Karpas-422 (cell line): ENCODE measurements around the gene ARMH4. TPM values are rescaled to one million over a fixed set of nuclear protein-coding genes. Genes with fewer than 3 reads are reported as not detected.

Source experiments
- DNase-seq: peaks from one replicate; pipeline ENCODE4 v3.0.0-alpha.2; 2015
- H2AFZ ChIP-seq: fragments of 200-600 bp; sonication (generic); 2 replicates; pipeline ENCODE4 v1.6.1; 2014; ENCODE audit warnings: antibody characterized with exemption, low read length, mixed read lengths
- H3K27ac ChIP-seq: fragments of 200-600 bp; sonication (generic); 2 replicates; pipeline ENCODE4 v1.5.1; 2014; ENCODE audit warnings: mild to moderate bottlenecking, low read length, moderate library complexity
- H3K27me3 ChIP-seq: fragments of 200-600 bp; sonication (generic); 2 replicates; pipeline ENCODE4 v1.6.1; 2014; ENCODE audit warnings: low read length, mixed read lengths
- H3K36me3 ChIP-seq: fragments of 200-600 bp; sonication (generic); 2 replicates; pipeline ENCODE4 v1.6.1; 2014; ENCODE audit warnings: low read length, mixed read lengths; ENCODE audit not compliant: insufficient read depth
- H3K4me1 ChIP-seq: fragments of 200-600 bp; sonication (generic); 2 replicates; pipeline ENCODE4 v1.6.1; 2014; ENCODE audit warnings: mild to moderate bottlenecking, low read length, mixed read lengths
- H3K4me2 ChIP-seq: fragments of 200-600 bp; sonication (generic); 2 replicates; pipeline ENCODE4 v1.6.1; 2014; ENCODE audit warnings: low read length, low read depth, mild to moderate bottlenecking; ENCODE audit not compliant: poor library complexity, severe bottlenecking
- H3K4me3 ChIP-seq: fragments of 200-600 bp; sonication (generic); 2 replicates; pipeline ENCODE4 v1.5.1; 2014; ENCODE audit warnings: mild to moderate bottlenecking, antibody characterized with exemption, low read length, mixed read lengths
- H3K79me2 ChIP-seq: fragments of 200-600 bp; sonication (generic); 2 replicates; pipeline ENCODE4 v1.6.1; 2014; ENCODE audit warnings: mild to moderate bottlenecking, low read length, mixed read lengths
- H3K9ac ChIP-seq: fragments of 200-600 bp; sonication (generic); 2 replicates; pipeline ENCODE4 v1.6.0; 2014; ENCODE audit warnings: low read length
- H3K9me2 ChIP-seq: fragments of 200-600 bp; sonication (generic), shearing (Covaris generic); replicated peaks from 2 replicates; pipeline ENCODE4 v1.6.0; 2014; ENCODE audit warnings: mild to moderate bottlenecking, low read length, moderate library complexity; ENCODE audit not compliant: insufficient read depth
- H3K9me3 ChIP-seq: fragments of 300-700, 200-600 bp; sonication (generic); 2 replicates; pipeline ENCODE4 v1.6.1; 2014; ENCODE audit warnings: low read length, mixed read lengths
- H4K20me1 ChIP-seq: fragments of 200-600 bp; sonication (generic); 2 replicates; pipeline ENCODE4 v1.6.1; 2014; ENCODE audit warnings: mild to moderate bottlenecking, antibody characterized with exemption, low read length, low read depth; ENCODE audit not compliant: insufficient read depth
- total RNA-seq: library from RNA; depleted of rRNA; stranded (reverse); fragments of >200 nt; shearing (Covaris generic); gene quantifications from 2 replicates; pipeline ENCODE4 v1.2.3, GENCODE V29; 2014; ENCODE audit warnings: low replicate concordance

ARMH4 gene
- total RNA-seq, 1 experiment from 2014 or later: 0.75 TPM

GRCh38 chr14:58068306-58068705, 83.7 kb downstream of the ARMH4 start:
- no peaks in the 10 kb centered on the region for H3K79me2 ChIP-seq
- H3K27ac ChIP-seq: no peak overlapping the region
- no peak for DNase-seq
- no peak overlapping the region for H3K9ac ChIP-seq
- H3K9me2 ChIP-seq: no peaks in the 10 kb centered on the region
- no peaks in the 10 kb centered on the region for H3K9me3 ChIP-seq
- no peaks in the 10 kb centered on the region for H4K20me1 ChIP-seq
- H3K4me3 ChIP-seq: no peak overlapping the region
- H3K4me2 ChIP-seq: no peak overlapping the region
- H3K27me3 ChIP-seq: no peaks in the 10 kb centered on the region
- no peaks in the 10 kb centered on the region for H3K4me1 ChIP-seq
- H3K36me3 ChIP-seq: no peaks in the 10 kb centered on the region
- no peak overlapping the region for H2AFZ ChIP-seq

GRCh38 chr14:58066115-58066514, 85.9 kb downstream of the ARMH4 start:
- no peak for DNase-seq
- Histone ChIP-seq H3K27ac (no peak overlapping the region), H3K4me3 (no peak overlapping the region), H3K4me2 (no peak overlapping the region), H3K9ac (no peak overlapping the region), H3K36me3 (no peaks in the 10 kb centered on the region), H2AFZ (no peak overlapping the region), H4K20me1 (no peaks in the 10 kb centered on the region), H3K27me3 (no peaks in the 10 kb centered on the region), H3K4me1 (no peaks in the 10 kb centered on the region), H3K9me2 (no peaks in the 10 kb centered on the region), H3K79me2 (no peaks in the 10 kb centered on the region), H3K9me3 (no peaks in the 10 kb centered on the region)

GRCh38 chr14:58061581-58061980, 90.4 kb downstream of the ARMH4 start:
- Histone ChIP-seq H2AFZ (no peak overlapping the region), H3K79me2 (no peaks in the 10 kb centered on the region), H4K20me1 (no peaks in the 10 kb centered on the region), H3K9me2 (no peaks in the 10 kb centered on the region), H3K27me3 (no peaks in the 10 kb centered on the region), H3K4me1 (no peaks in the 10 kb centered on the region), H3K36me3 (no peaks in the 10 kb centered on the region), H3K9ac (no peak overlapping the region), H3K27ac (no peak overlapping the region), H3K9me3 (no peaks in the 10 kb centered on the region), H3K4me2 (no peak overlapping the region), H3K4me3 (no peak overlapping the region)
- DNase-seq: no peak

GRCh38 chr14:58060898-58061297, 91.1 kb downstream of the ARMH4 start:
- no peaks in the 10 kb centered on the region for H3K9me2 ChIP-seq
- no peaks in the 10 kb centered on the region for H3K4me1 ChIP-seq
- no peak overlapping the region for H3K4me2 ChIP-seq
- DNase-seq: no peak
- H2AFZ ChIP-seq: no peak overlapping the region
- no peaks in the 10 kb centered on the region for H3K36me3 ChIP-seq
- no peaks in the 10 kb centered on the region for H3K79me2 ChIP-seq
- no peaks in the 10 kb centered on the region for H4K20me1 ChIP-seq
- H3K9ac ChIP-seq: no peak overlapping the region
- H3K9me3 ChIP-seq: no peaks in the 10 kb centered on the region
- no peaks in the 10 kb centered on the region for H3K27me3 ChIP-seq
- no peak overlapping the region for H3K4me3 ChIP-seq
- H3K27ac ChIP-seq: no peak overlapping the region

GRCh38 chr14:58060077-58060476, 91.9 kb downstream of the ARMH4 start:
- no peaks in the 10 kb centered on the region for H3K27me3 ChIP-seq
- no peaks in the 10 kb centered on the region for H3K9me2 ChIP-seq

GRCh38 chr14:58059126-58059525, 92.9 kb downstream of the ARMH4 start:
- Histone ChIP-seq H3K9me2 (no peaks in the 10 kb centered on the region), H4K20me1 (no peaks in the 10 kb centered on the region)

More at GRCh38 chr14:58060077-58060476, 91.9 kb downstream of the ARMH4 start:
- H3K79me2 ChIP-seq: no peaks in the 10 kb centered on the region
- H3K9ac ChIP-seq: no peak overlapping the region
- H4K20me1 ChIP-seq: no peaks in the 10 kb centered on the region
- H3K9me3 ChIP-seq: no peaks in the 10 kb centered on the region
- no peak overlapping the region for H3K27ac ChIP-seq
- H3K36me3 ChIP-seq: no peaks in the 10 kb centered on the region
- no peak overlapping the region for H3K4me2 ChIP-seq
- H3K4me3 ChIP-seq: no peak overlapping the region
- DNase-seq: no peak
- no peaks in the 10 kb centered on the region for H3K4me1 ChIP-seq
- H2AFZ ChIP-seq: no peak overlapping the region

GRCh38 chr14:58055497-58056010, 96.5 kb downstream of the ARMH4 start:
- Histone ChIP-seq H3K27me3 (no peaks in the 10 kb centered on the region), H3K4me1 (no peaks in the 10 kb centered on the region), H3K27ac (no peak overlapping the region), H3K4me2 (no peak overlapping the region), H4K20me1 (no peaks in the 10 kb centered on the region), H3K9ac (no peak overlapping the region), H3K4me3 (no peak overlapping the region), H3K9me3 (no peaks in the 10 kb centered on the region), H3K36me3 (no peaks in the 10 kb centered on the region), H3K79me2 (no peaks in the 10 kb centered on the region), H2AFZ (no peak overlapping the region), H3K9me2 (no peaks in the 10 kb centered on the region)
- no peak for DNase-seq

More at GRCh38 chr14:58059126-58059525, 92.9 kb downstream of the ARMH4 start:
- H3K4me3 ChIP-seq: no peak overlapping the region
- H3K4me1 ChIP-seq: no peaks in the 10 kb centered on the region
- no peaks in the 10 kb centered on the region for H3K36me3 ChIP-seq
- no peak overlapping the region for H2AFZ ChIP-seq
- no peaks in the 10 kb centered on the region for H3K79me2 ChIP-seq
- H3K9ac ChIP-seq: no peak overlapping the region
- H3K27me3 ChIP-seq: no peaks in the 10 kb centered on the region
- no peak for DNase-seq
- H3K4me2 ChIP-seq: no peak overlapping the region
- no peaks in the 10 kb centered on the region for H3K9me3 ChIP-seq
- H3K27ac ChIP-seq: no peak overlapping the region

- no peak overlapping the region for H3K9ac ChIP-seq
- H3K4me2 ChIP-seq: no peak overlapping the region
Observed at GRCh38 chr14:58054100-58054499, 97.9 kb downstream of the ARMH4 start.

GRCh38 chr14:58048219-58048618, 103.8 kb downstream of the ARMH4 start:
- Histone ChIP-seq H3K4me3 (no peak overlapping the region), H3K9me3 (no peaks in the 10 kb centered on the region), H3K4me2 (no peak overlapping the region), H2AFZ (no peak overlapping the region), H4K20me1 (no peaks in the 10 kb centered on the region), H3K9ac (no peak overlapping the region), H3K79me2 (no peaks in the 10 kb centered on the region), H3K27ac (no peak overlapping the region), H3K9me2 (no peaks in the 10 kb centered on the region), H3K4me1 (no peaks in the 10 kb centered on the region), H3K27me3 (peaks cover 7% of the 10 kb centered on the region; the same call in 1 of the 2 replicates), H3K36me3 (no peaks in the 10 kb centered on the region)
- DNase-seq: no peak

More at GRCh38 chr14:58054100-58054499, 97.9 kb downstream of the ARMH4 start:
- no peak overlapping the region for H2AFZ ChIP-seq
- H3K27me3 ChIP-seq: no peaks in the 10 kb centered on the region
- DNase-seq: no peak
- H3K4me1 ChIP-seq: no peaks in the 10 kb centered on the region
- H3K9me2 ChIP-seq: no peaks in the 10 kb centered on the region
- no peaks in the 10 kb centered on the region for H3K9me3 ChIP-seq
- no peak overlapping the region for H3K4me3 ChIP-seq
- no peaks in the 10 kb centered on the region for H4K20me1 ChIP-seq
- no peaks in the 10 kb centered on the region for H3K36me3 ChIP-seq
- no peaks in the 10 kb centered on the region for H3K79me2 ChIP-seq
- no peak overlapping the region for H3K27ac ChIP-seq
